ENCODE data around the gene HOXC11. TPM values are rescaled to one million over a fixed set of nuclear protein-coding genes. Genes with fewer than 3 reads are reported as not detected.

Gene HOXC11
- total RNA-seq, 1 experiment from 2014 or later: 5.7 TPM

GRCh38 chr12:54012631-54013409 is 39.9 kb downstream of the HOXC11 start:
- ChIA-PET POLR2A (ENCODE audit: low non-redundant PET) (no interaction called here), CTCF (no interaction called here)
- peak overlapping the region; percentile 25 for H3K27ac ChIP-seq (ENCODE audit: low read depth, low read length, poor library complexity, severe bottlenecking)
- TF ChIP-seq CTCF (conservative IDR thresholded peaks at IDR 0.05; ENCODE audit: low read depth, low read length): peak; percentile 32; the same call in 1 of the 2 replicates
- no peak for TF ChIP-seq EZH2 (IDR thresholded peaks at IDR 0.05; ENCODE audit: borderline replicate concordance, low read depth, low read length, poor library complexity, severe bottlenecking)
- H3K27me3 ChIP-seq (replicated peaks; ENCODE audit: insufficient read depth, low read depth, low read length, poor library complexity): no peaks in the 10 kb centered on the region
- no peaks in the 10 kb centered on the region for H3K36me3 ChIP-seq (ENCODE audit: insufficient read depth, low read length, poor library complexity, severe bottlenecking)
- no peak for DNase-seq (ENCODE audit: low spot score)
- peaks cover 52% of the 10 kb centered on the region for H3K4me1 ChIP-seq (ENCODE audit: insufficient read depth, low read length, poor library complexity, severe bottlenecking)
- intact Hi-C loops (cut with micrococcal nuclease; ENCODE audit: unreplicated experiment): no loop called here
- no TSS peak for BruUV-seq (replicated peaks)
- no peaks in the 10 kb centered on the region for H3K9me3 ChIP-seq (ENCODE audit: low read depth, low read length, poor library complexity, severe bottlenecking)
- H3K4me3 ChIP-seq (ENCODE audit: low read depth, low read length, poor library complexity, severe bottlenecking): no peak overlapping the region

- no peaks in the 10 kb centered on the region for H3K36me3 ChIP-seq (ENCODE audit: insufficient read depth, low read length, poor library complexity, severe bottlenecking)
- DNase-seq (ENCODE audit: low spot score): no peak
- peak overlapping the region; percentile 24 for H3K4me3 ChIP-seq (ENCODE audit: low read depth, low read length, poor library complexity, severe bottlenecking)
- TF ChIP-seq EZH2 (IDR thresholded peaks at IDR 0.05; ENCODE audit: borderline replicate concordance, low read depth, low read length, poor library complexity, severe bottlenecking) (no peak), CTCF (conservative IDR thresholded peaks at IDR 0.05; ENCODE audit: low read depth, low read length) (no peak)
- intact Hi-C loops (cut with micrococcal nuclease; ENCODE audit: unreplicated experiment): no loop called here
- peak overlapping the region; percentile 64 for H3K27ac ChIP-seq (ENCODE audit: low read depth, low read length, poor library complexity, severe bottlenecking)
- ChIA-PET POLR2A (ENCODE audit: low non-redundant PET) (no interaction called here), CTCF (interaction anchor here (1.7 kb wide), 1 partner anchor 18 kb away, joined by 6 read pairs; the partner anchor contains the start of gene HOXC5)
- BruUV-seq (replicated peaks): no TSS peak
- no peaks in the 10 kb centered on the region for H3K9me3 ChIP-seq (ENCODE audit: low read depth, low read length, poor library complexity, severe bottlenecking)
- peaks cover 54% of the 10 kb centered on the region for H3K4me1 ChIP-seq (ENCODE audit: insufficient read depth, low read length, poor library complexity, severe bottlenecking)
- no peaks in the 10 kb centered on the region for H3K27me3 ChIP-seq (replicated peaks; ENCODE audit: insufficient read depth, low read depth, low read length, poor library complexity)
Observed at GRCh38 chr12:54014377-54015017, 41.6 kb downstream of the HOXC11 start.

GRCh38 chr12:54015018-54015931 is 42.3 kb downstream of the HOXC11 start:
- peaks cover 52% of the 10 kb centered on the region for H3K4me1 ChIP-seq (ENCODE audit: insufficient read depth, low read length, poor library complexity, severe bottlenecking)
- intact Hi-C loops (cut with micrococcal nuclease; ENCODE audit: unreplicated experiment): no loop called here
- H3K36me3 ChIP-seq (ENCODE audit: insufficient read depth, low read length, poor library complexity, severe bottlenecking): no peaks in the 10 kb centered on the region
- no TSS peak for BruUV-seq (replicated peaks)
- no peaks in the 10 kb centered on the region for H3K9me3 ChIP-seq (ENCODE audit: low read depth, low read length, poor library complexity, severe bottlenecking)
- CTCF ChIA-PET: interaction anchor here (1.7 kb wide), 1 partner anchor 17 kb away, joined by 6 read pairs; the partner anchor contains the start of gene HOXC5
- H3K27me3 ChIP-seq (replicated peaks; ENCODE audit: insufficient read depth, low read depth, low read length, poor library complexity): no peaks in the 10 kb centered on the region
- no peak for DNase-seq (ENCODE audit: low spot score)
- POLR2A ChIA-PET (ENCODE audit: low non-redundant PET): no interaction called here
- peak overlapping the region; percentile 68 for H3K4me3 ChIP-seq (ENCODE audit: low read depth, low read length, poor library complexity, severe bottlenecking)
- TF ChIP-seq CTCF (conservative IDR thresholded peaks at IDR 0.05; ENCODE audit: low read depth, low read length) (no peak), EZH2 (IDR thresholded peaks at IDR 0.05; ENCODE audit: borderline replicate concordance, low read depth, low read length, poor library complexity, severe bottlenecking) (no peak)
- peak overlapping the region; percentile 97 for H3K27ac ChIP-seq (ENCODE audit: low read depth, low read length, poor library complexity, severe bottlenecking)
